GM21367 (cell line): ENCODE results near the gene SLC9A6.
"Not testable (repeated sequence)": the region's sequence is repeated elsewhere in the genome, so short reads cannot be mapped to it uniquely, and the experiment has no call there.

Experiments
- ATAC-seq: cut with Tn5 transposase; IDR thresholded peaks from one replicate; pipeline ENCODE4 v1.9.1; 2021; ENCODE audit not compliant: unreplicated experiment

SLC9A6 gene

GRCh38 chrX:136028383-136028984 is 43.2 kb downstream of the SLC9A6 start:
- no peak for ATAC-seq

DNA sequence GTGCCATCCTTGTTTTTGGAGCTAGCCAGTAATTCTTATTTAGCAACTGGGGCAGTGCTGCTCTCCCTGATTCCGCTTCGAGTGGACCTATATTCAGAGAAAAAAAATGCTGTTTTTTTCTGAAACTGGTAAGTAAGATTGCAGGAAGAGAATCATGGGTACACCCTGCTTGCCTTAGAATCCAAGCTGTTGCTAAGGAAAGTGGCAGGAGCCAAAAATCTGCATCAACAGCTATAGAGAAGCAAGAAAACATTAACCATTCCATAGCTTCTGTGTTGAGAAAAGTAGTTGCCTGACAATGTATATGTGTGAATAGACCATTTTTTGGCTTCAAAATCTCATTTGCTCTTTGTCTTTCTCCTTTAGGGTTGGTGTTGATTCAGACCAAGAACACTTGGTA is 44.5 kb downstream of the SLC9A6 start:
- no peak for ATAC-seq

DNA sequence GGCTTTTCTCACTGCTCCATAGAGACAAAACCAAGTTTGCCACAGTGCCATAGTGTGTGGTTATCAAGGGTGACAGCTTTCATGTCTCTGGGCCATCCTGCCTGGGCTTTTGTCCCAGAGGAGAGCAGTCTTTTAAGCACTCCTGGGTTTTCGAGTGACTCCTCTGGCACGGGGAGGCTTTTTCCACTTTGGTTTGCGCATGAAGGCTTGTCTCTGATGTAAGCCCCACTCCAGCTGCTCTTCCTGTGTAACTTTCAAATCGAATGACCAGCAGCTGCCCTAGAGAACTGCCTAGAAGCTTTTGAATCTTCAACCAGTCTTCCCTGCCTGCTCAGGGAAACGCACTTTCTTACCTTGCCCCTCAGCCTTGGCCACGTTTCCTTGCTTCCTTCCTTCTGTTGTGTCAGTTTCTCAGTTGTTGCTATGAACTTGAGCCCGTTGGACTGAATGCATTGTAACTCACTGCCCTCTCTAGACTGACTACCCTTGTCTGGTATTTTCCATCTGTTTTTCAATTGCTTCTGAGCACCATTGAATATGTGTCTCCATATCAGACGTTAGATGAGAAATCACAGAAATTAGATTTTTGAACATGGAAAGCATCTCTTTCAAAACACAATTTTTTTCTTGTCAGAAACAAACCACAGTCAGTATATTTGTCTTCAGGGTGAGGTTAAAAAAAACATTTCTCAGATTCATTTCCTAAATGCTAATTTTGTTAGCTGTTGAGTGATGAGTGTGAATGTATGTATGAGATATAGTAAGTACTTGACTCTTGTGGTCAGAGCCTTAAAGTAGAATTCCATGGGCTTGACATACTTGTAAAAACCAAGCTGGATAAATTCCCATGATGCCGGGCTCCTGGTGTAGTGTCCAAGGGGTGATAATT is 45.3 kb downstream of the SLC9A6 start:
- ATAC-seq = no peak

DNA sequence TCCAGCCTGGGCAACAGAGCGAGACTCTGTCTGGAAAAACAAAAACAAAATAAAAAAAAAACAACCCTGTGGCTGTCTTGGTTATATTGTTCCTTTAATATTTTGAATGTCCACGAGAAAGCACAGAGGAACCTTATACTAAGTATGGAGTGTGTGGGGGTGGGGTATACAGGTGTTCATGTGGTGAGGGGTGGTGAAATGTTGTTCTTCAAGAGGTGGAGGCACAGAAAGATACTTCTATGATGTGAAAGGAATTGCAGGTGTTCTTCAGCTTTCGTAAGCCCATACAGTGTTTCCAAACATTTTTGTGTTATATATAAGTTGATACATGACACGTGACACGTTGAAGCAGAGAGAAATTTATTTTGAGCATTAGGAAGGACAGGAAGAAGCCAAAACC is 46.4 kb downstream of the SLC9A6 start:
- ATAC-seq = no peak

DNA sequence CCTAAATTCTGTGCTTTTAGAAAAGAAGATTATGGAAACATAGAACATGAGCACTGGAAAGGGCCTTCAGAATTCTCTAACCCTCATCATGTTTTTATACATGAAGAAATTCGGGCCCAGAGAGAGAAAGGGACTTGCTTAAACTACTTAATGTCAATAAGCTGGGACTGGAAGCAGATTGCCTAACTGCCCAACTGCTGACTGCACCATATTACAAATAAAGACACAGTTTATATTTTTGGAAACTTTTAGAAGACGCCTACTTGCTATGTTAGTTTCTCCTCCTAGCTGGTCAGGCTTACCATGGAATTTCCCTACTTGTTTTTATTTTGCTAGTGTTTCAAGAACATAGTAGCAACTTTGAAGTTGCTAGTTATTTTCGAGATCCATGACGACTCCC is 47.1 kb downstream of the SLC9A6 start:
- ATAC-seq = no peak

DNA sequence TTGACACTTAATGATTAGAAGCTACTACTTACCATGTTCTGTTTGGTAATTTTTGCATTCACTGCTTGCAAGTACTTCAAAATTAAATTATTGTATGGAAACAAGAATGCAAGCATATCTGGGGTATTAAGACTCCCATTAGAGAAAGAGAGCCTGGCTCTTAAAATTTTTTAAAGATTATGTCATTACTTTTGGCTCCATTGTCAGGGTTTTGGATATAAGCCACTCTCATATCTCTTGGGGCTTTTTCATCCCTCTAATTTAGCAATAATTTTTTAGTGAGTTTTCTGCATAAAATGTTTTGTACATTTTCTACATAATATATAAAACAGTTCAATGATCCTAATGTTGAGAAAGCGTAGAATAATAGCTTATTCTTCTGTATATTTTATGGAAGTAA is 49.4 kb downstream of the SLC9A6 start:
- no peak for ATAC-seq

- no peak for ATAC-seq
Observed at GRCh38 chrX:136035663-136036062, 50.4 kb downstream of the SLC9A6 start.

DNA sequence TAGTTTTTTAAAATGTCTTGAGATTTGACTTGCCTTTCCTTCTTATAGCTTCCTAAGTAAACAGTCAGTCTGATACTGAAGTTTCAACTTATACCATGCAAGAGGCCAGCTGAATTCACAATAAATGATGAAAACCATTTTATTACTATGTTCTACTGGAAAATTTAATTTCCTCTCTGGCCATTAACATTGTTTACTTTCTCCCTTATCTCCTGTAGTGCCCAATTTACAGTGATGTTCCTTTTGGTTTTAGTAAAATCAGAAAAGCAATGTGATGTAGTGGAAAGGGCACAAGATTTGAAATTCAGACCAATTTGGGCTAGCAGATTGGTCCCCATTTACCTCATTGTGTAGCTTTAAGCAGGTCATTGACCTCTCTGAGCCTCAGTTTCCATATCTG is 54.2 kb downstream of the SLC9A6 start:
- no peak for ATAC-seq

GRCh38 chrX:136039968-136040367 is 54.7 kb downstream of the SLC9A6 start:
- ATAC-seq = no peak

- ATAC-seq = no peak
Observed at GRCh38 chrX:136041254-136041812, 56.1 kb downstream of the SLC9A6 start.

DNA sequence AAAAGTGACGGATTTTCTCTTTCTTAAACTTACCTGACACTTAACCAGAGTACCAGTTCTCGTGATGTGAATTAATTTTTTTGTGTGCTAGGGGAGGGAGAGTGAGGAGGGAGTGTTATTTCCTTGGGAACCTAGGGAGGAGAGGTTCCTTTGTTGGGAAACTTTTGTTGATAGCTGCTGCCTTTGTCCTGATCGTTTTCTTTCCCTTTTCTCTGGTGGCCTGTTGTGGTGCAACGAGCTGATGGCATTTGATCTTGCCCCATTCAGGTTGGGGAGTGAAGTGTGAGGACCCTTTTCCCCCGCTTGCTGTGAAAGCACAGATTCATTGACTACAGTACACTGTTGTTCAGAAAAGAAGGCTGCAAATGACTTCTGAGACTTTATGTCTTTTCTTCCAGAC is 59.8 kb downstream of the SLC9A6 start:
- no peak for ATAC-seq

DNA sequence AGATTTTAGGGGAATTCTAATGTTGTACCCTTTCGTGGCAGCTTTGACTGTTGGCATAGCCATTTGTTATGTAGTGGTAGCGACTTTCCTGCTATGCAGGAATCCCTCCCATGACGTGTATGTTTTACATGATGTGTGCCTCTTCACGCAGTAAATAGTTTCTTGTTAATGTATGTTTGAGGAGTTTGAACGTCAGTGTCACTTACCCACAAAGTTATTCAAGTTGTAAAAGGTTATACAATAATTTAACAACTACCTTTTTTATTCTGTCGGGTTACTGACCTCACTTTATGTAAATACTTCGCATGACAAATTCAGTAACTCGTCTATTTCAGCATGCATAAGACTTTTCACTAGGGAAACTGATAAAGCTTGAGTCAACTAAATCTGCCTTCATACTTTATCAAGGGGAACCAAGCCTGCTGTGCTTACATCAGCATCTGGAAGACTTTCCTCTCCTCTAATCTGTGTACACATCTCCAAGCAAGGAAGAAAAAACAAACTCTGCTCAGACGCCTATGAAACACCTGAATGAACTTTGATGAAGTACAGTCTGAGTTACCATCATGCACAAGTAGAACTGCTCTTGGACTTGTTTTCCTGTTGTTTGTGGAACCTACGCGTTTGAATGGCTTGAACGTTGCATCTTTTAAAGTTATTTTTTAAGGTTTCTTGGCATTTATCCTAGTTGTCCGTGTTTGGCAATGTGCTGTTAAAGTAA is 61.2 kb downstream of the SLC9A6 start:
- ATAC-seq = no peak

DNA sequence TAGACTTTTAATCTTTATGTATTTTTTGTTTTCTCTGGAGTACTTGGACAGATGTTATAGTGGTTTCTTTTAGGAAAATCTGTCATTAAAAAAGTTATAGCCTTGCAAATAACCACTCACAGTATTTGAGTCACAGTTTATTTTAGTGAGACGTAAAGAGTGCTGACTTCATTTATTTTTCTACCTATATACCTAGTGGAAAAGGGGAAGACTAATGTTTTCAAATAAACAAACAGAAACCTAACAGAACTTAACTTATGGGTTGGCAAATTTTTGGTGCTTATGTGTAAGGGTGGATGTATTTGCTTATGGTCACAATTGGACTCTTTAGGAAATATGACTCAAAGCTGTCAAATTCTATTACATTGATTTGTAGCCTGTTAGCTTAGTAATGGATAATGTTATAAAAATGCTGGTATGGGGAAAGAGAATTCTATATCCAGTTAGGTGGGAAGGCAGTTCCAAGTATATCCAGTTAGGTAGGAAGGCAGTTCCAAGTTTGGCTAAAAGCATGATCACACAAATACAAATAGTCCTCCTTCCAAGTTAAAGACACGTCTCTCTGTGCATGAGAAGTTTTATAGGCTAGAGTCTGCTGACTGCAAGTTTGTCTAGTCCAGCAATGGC is 61.9 kb downstream of the SLC9A6 start:
- no peak for ATAC-seq

DNA sequence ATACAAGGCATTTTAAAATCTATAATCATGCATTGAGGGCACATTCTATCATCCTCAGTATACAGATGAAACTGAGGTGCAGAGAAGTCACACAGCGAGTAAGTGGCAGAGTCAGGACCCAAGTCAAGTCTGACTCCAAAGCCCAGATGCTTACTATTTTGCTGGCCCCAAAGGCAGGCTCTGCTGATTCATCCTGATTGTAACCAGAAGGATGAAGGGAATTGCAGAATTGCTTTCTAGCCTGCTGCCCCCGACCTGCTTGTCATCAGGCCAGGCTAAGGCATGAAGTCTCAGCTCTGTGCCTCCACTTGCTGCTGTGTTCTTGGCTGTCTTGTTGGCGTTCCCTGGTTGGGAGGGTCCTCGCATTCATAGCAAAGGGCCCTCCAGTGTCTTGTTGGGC is 62.7 kb downstream of the SLC9A6 start:
- ATAC-seq = no peak

GRCh38 chrX:136048446-136048845 is 63.2 kb downstream of the SLC9A6 start:
- ATAC-seq = no peak

DNA sequence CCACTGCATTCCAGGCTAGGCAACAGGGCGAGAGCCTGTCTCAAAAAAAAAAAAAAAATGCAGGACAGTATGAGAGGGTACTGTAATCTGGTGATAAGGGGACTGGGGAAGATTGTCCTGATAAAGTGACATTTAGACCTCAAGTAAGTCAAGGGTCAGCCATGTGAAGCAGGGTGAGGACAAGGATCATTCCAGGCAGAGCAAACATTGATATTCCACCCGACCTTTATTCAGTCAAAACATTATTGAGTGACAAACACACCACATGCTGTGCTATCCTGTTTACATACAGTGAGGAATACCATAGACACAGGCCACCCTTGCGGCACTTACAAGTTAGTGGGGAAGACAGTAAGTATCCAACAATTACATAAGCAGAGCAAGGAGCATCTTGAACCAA is 64.4 kb downstream of the SLC9A6 start:
- ATAC-seq = no peak

- not testable (repeated sequence) for ATAC-seq
Observed at GRCh38 chrX:136050875-136051274, 65.6 kb downstream of the SLC9A6 start.

GRCh38 chrX:136051611-136052010 is 66.4 kb downstream of the SLC9A6 start:
- ATAC-seq = no peak

DNA sequence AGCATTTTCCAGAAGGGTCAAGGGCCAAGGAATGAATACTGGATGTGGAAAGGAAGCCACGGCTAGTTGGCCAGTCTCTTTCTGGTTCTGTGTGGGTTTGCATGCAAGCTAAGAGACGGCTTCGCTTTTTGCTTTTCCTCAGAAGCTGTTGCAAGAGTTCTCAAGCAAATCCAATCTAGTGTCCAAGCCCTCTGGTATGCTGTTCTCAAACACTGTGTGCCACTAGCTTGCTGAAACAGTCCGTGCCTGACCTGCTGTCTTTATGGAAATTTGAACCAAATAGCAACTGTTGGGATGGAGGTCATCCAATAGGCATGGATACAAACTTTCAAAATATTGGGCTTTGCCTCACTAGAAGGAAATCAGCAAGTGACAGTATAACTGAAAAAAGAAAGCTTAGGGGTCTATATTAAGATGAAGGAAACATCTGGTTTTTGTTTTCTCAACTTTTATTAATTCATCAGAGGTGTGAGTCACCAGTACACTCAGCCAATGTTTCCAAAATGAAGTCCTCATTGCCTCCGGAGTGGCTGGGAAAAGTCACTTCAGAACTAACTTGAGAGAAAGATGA is 70.5 kb downstream of the SLC9A6 start:
- ATAC-seq = no peak

GRCh38 chrX:136057567-136057966 is 72.3 kb downstream of the SLC9A6 start:
- ATAC-seq = no peak

GRCh38 chrX:136059350-136059749 is 74.1 kb downstream of the SLC9A6 start:
- no peak for ATAC-seq
